ENCODE data around the gene TNFRSF19.

Gene TNFRSF19

DNA sequence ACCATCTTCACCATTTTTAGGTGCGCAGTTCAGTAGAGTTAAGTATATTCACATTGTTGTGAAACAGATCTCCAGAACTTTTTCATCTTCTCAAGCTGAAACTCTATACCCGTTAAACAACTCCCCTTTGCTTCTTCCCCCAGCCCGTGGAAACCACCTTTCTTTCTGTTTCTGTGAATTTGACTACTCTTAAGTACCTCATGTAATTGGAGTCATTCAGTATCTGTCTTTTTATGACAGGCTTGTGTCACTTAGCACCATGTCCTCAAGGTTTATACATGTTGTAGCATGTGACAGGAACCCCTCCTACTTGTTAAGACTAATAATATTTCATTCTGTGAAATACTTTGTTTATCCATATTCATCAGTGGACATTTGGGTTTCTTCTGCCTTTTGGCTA lies 52.8 kb downstream of the TNFRSF19 start:
- TF ChIP-seq FOXP2 (optimal IDR thresholded peaks at IDR 0.05; ENCODE audit: control extremely low read depth, extremely low read length, insufficient read depth) = no peak
- TF ChIP-seq POLR2AphosphoS5 (IDR thresholded peaks at IDR 0.05; ENCODE audit: borderline replicate concordance, low read depth, low read length) = no peak
- no peak for TF ChIP-seq EZH2 (IDR thresholded peaks at IDR 0.05)
- Histone ChIP-seq H3K9ac (ENCODE audit: insufficient read length) (no peak overlapping the region), H3K4me3 (no peak overlapping the region), H3K36me3 (ENCODE audit: insufficient read depth, low read length) (no peaks in the 10 kb centered on the region), H3K27ac (no peak overlapping the region), H3K9me3 (ENCODE audit: low read depth, low read length) (no peaks in the 10 kb centered on the region; the same call in 1 of the 2 replicates)
- no peak for DNase-seq (ENCODE audit: low read depth, low spot score)

DNA sequence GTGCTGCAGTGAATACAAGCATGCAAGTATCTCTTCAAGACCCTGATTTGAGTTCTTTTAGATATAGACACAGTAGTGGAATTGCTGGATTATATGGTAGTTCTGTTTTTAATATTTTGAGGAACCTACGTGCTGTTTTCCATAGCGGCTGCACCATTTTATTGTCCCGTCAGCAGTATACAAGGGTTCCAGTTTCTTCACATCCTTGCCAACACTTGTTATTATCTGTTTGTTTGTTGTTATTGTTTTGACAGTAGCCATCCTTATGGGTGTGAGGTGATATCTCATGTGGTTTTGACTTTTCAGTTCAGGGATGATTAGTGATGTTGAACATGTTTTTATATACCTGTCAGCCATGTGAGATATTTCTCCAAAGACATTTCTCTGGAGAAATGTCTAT lies 53.2 kb downstream of the TNFRSF19 start:
- Histone ChIP-seq H3K27ac (no peak overlapping the region), H3K36me3 (ENCODE audit: insufficient read depth, low read length) (no peaks in the 10 kb centered on the region), H3K9me3 (ENCODE audit: low read depth, low read length) (no peaks in the 10 kb centered on the region; the same call in 1 of the 2 replicates), H3K4me3 (no peak overlapping the region), H3K9ac (ENCODE audit: insufficient read length) (no peak overlapping the region)
- no peak for DNase-seq (ENCODE audit: low read depth, low spot score)
- TF ChIP-seq POLR2AphosphoS5 (IDR thresholded peaks at IDR 0.05; ENCODE audit: borderline replicate concordance, low read depth, low read length) = no peak
- no peak for TF ChIP-seq FOXP2 (optimal IDR thresholded peaks at IDR 0.05; ENCODE audit: control extremely low read depth, extremely low read length, insufficient read depth)
- TF ChIP-seq EZH2 (IDR thresholded peaks at IDR 0.05) = no peak

DNA sequence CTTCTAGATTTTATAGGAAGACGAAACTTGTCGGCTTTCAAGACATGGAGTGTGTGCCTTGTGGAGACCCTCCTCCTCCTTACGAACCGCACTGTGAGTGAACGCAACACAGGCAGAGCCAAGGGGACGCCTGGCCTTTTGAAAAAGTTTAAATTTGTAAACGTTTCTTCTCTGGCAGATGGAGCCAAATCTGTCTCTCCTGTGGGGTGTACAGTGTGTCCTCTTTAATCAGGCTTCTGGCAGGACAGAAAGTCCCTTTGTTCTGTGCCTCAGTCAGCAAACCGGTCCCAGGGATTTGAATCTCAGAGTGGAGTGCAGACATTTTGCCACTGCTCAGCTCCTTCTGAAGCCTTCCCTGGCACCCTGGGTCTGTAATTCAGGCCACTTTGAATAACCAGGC lies 56.5 kb downstream of the TNFRSF19 start:
- no peak for TF ChIP-seq EZH2 (IDR thresholded peaks at IDR 0.05)
- no peak for TF ChIP-seq POLR2AphosphoS5 (IDR thresholded peaks at IDR 0.05; ENCODE audit: borderline replicate concordance, low read depth, low read length)
- TF ChIP-seq FOXP2 (optimal IDR thresholded peaks at IDR 0.05; ENCODE audit: control extremely low read depth, extremely low read length, insufficient read depth) = no peak
- Histone ChIP-seq H3K27ac (no peak overlapping the region), H3K4me3 (no peak overlapping the region), H3K9me3 (ENCODE audit: low read depth, low read length) (no peaks in the 10 kb centered on the region; the same call in 1 of the 2 replicates), H3K36me3 (ENCODE audit: insufficient read depth, low read length) (no peaks in the 10 kb centered on the region), H3K9ac (ENCODE audit: insufficient read length) (no peak overlapping the region)
- no peak for DNase-seq (ENCODE audit: low read depth, low spot score)

GRCh38 chr13:23627410-23627809 lies 57.2 kb downstream of the TNFRSF19 start:
- H3K4me3 ChIP-seq = no peak overlapping the region
- H3K9me3 ChIP-seq (ENCODE audit: low read depth, low read length) = no peaks in the 10 kb centered on the region; the same call in 1 of the 2 replicates
- no peaks in the 10 kb centered on the region for H3K36me3 ChIP-seq (ENCODE audit: insufficient read depth, low read length)
- H3K27ac ChIP-seq = no peak overlapping the region
- no peak for DNase-seq (ENCODE audit: low read depth, low spot score)
- no peak overlapping the region for H3K9ac ChIP-seq (ENCODE audit: insufficient read length)
- no peak for TF ChIP-seq POLR2AphosphoS5 (IDR thresholded peaks at IDR 0.05; ENCODE audit: borderline replicate concordance, low read depth, low read length)
- TF ChIP-seq FOXP2 (optimal IDR thresholded peaks at IDR 0.05; ENCODE audit: control extremely low read depth, extremely low read length, insufficient read depth) = no peak
- no peak for TF ChIP-seq EZH2 (IDR thresholded peaks at IDR 0.05)

- Histone ChIP-seq H3K36me3 (ENCODE audit: insufficient read depth, low read length) (no peaks in the 10 kb centered on the region), H3K27ac (no peak overlapping the region), H3K9me3 (ENCODE audit: low read depth, low read length) (no peaks in the 10 kb centered on the region; the same call in 1 of the 2 replicates), H3K4me3 (no peak overlapping the region), H3K9ac (ENCODE audit: insufficient read length) (no peak overlapping the region)
- DNase-seq (ENCODE audit: low read depth, low spot score) = no peak
- no peak for TF ChIP-seq POLR2AphosphoS5 (IDR thresholded peaks at IDR 0.05; ENCODE audit: borderline replicate concordance, low read depth, low read length)
Measured at GRCh38 chr13:23628250-23628649, 58.0 kb downstream of the TNFRSF19 start.

DNA sequence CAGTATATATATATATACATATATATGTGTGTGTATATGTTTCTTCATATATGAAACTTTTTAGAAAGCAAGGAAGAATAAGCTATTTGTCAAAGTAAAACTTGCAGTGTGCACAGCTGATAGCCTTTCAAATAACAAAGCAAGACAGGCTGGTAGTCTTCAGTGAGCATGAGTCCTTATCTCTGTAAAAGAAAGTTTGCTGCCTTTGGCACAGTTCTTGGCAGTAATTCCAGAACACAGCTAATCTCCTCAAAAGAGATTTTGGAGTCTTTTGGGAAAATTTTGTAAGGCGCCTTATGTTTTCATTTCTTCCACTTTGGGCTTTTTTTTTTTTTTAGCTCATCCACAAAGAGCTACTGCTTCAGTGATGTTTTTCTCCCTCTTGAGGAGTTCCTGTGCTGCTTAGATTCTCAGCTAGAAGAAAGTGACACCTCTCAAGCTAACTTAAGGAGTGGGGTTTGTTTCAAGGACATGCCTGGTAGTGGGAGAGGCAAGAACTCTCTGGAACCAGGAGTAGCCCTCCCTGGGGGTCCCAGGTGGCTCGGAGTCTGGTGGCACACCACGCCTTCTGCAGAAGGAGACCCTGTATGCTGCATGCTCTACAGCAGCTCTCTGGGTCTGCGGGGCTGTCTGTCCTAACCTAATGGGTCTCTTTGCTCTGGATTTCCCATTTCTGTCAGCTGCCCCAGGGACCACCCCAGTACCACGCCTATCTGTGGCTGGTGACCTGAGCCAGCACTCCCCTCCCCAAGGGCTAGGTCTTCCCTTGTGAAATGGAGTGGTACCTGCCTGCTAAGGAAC lies 58.8 kb downstream of the TNFRSF19 start:
- no peaks in the 10 kb centered on the region for H3K36me3 ChIP-seq (ENCODE audit: insufficient read depth, low read length)

GRCh38 chr13:23629566-23630272 lies 59.5 kb downstream of the TNFRSF19 start:
- Histone ChIP-seq H3K4me3 (no peak overlapping the region), H3K9me3 (ENCODE audit: low read depth, low read length) (no peaks in the 10 kb centered on the region), H3K36me3 (ENCODE audit: insufficient read depth, low read length) (no peaks in the 10 kb centered on the region), H3K9ac (ENCODE audit: insufficient read length) (no peak overlapping the region), H3K27ac (no peak overlapping the region)
- DNase-seq (ENCODE audit: low read depth, low spot score) = no peak
- no peak for TF ChIP-seq FOXP2 (optimal IDR thresholded peaks at IDR 0.05; ENCODE audit: control extremely low read depth, extremely low read length, insufficient read depth)
- no peak for TF ChIP-seq EZH2 (IDR thresholded peaks at IDR 0.05)
- TF ChIP-seq POLR2AphosphoS5 (IDR thresholded peaks at IDR 0.05; ENCODE audit: borderline replicate concordance, low read depth, low read length) = no peak

More for the DNA sequence above, 58.8 kb downstream of the TNFRSF19 start:
- no peak for DNase-seq (ENCODE audit: low read depth, low spot score)
- Histone ChIP-seq H3K4me3 (no peak overlapping the region), H3K27ac (no peak overlapping the region), H3K9me3 (ENCODE audit: low read depth, low read length) (no peaks in the 10 kb centered on the region), H3K9ac (ENCODE audit: insufficient read length) (no peak overlapping the region)
- no peak for TF ChIP-seq POLR2AphosphoS5 (IDR thresholded peaks at IDR 0.05; ENCODE audit: borderline replicate concordance, low read depth, low read length)
- no peak for TF ChIP-seq EZH2 (IDR thresholded peaks at IDR 0.05)
- no peak for TF ChIP-seq FOXP2 (optimal IDR thresholded peaks at IDR 0.05; ENCODE audit: control extremely low read depth, extremely low read length, insufficient read depth)

GRCh38 chr13:23630349-23631093 lies 60.3 kb downstream of the TNFRSF19 start:
- H3K4me3 ChIP-seq = no peak overlapping the region
- H3K9ac ChIP-seq (ENCODE audit: insufficient read length) = no peak overlapping the region
- no peak for DNase-seq (ENCODE audit: low read depth, low spot score)
- no peak overlapping the region for H3K27ac ChIP-seq
- TF ChIP-seq EZH2 (IDR thresholded peaks at IDR 0.05) (no peak), POLR2AphosphoS5 (IDR thresholded peaks at IDR 0.05; ENCODE audit: borderline replicate concordance, low read depth, low read length) (no peak), FOXP2 (optimal IDR thresholded peaks at IDR 0.05; ENCODE audit: control extremely low read depth, extremely low read length, insufficient read depth) (no peak)
- H3K36me3 ChIP-seq (ENCODE audit: insufficient read depth, low read length) = no peaks in the 10 kb centered on the region
- H3K9me3 ChIP-seq (ENCODE audit: low read depth, low read length) = no peaks in the 10 kb centered on the region
